Breast epithelium (tissue), 3 donors: Measurements from ENCODE around the gene COG2.

ENCODE experiments used
- CTCF ChIP-seq, 3 donors: fragments of 450-650 bp; IDR thresholded peaks; one replicate each; pipeline ENCODE4 v1.5.1; 2016 to 2017; ENCODE audit warnings: antibody characterized with exemption in 3 of 3, mild to moderate bottlenecking in 3 of 3, moderate library complexity in 3 of 3
- POLR2A ChIP-seq: fragments of 450-650 bp; IDR thresholded peaks from one replicate; pipeline ENCODE4 v1.6.1; 2016; ENCODE audit warnings: antibody characterized with exemption, mild to moderate bottlenecking, moderate library complexity
- POLR2AphosphoS5 ChIP-seq, 3 donors: sonication (generic); formaldehyde crosslinking; IDR thresholded peaks; one replicate each; pipeline ENCODE4 v1.6.1; 2017; ENCODE audit warnings: antibody characterized with exemption in 3 of 3

GRCh38 chr1:230735447-230735846, 93.2 kb downstream of the COG2 start:
- no peak for TF ChIP-seq CTCF (IDR thresholded peaks at IDR 0.05)
- TF ChIP-seq POLR2A: no peak
- TF ChIP-seq POLR2AphosphoS5 (IDR thresholded peaks at IDR 0.05): no peak
